Endothelial cell of umbilical vein (primary cell): ENCODE results near the gene GAGE12F. TPM values are rescaled to one million over a fixed set of nuclear protein-coding genes. Genes with fewer than 3 reads are reported as not detected.
"Not testable (repeated sequence)": the region's sequence is repeated elsewhere in the genome, so short reads cannot be mapped to it uniquely, and the experiment has no call there.

Experiments
- Bru-seq: library from RNA; stranded (reverse); fragments of 400-500 nt; gene quantifications from one replicate; lab custom pipeline; 2021; lab: Mats Ljungman, UMichigan
- BruChase-seq, 2 experiments: library from RNA; stranded (reverse); fragments of 400-500 nt; gene quantifications; one replicate each; lab custom pipeline; 2021; lab: Mats Ljungman, UMichigan
- BruUV-seq: library from RNA; stranded (reverse); fragments of 400-500 nt; replicated peaks from 2 replicates; lab custom pipeline; 2021; lab: Mats Ljungman, UMichigan
- CTCF ChIA-PET: fragments of 300-600, 350-600 bp; sonication (Branson Sonifier 250); formaldehyde crosslinking; loops from one replicate; lab custom pipeline; 2021; ENCODE audit warnings: antibody characterized with exemption, inconsistent platforms; lab: Charles Lee
- POLR2A ChIA-PET: fragments of 300-600, 350-600 bp; sonication (Branson Sonifier 250); formaldehyde crosslinking; loops from one replicate; lab custom pipeline; 2021; ENCODE audit warnings: antibody characterized with exemption, inconsistent platforms; lab: Charles Lee
- DNase-seq: peaks from one replicate; pipeline ENCODE4 v3.0.0-alpha.2; 2011; ENCODE audit warnings: low read depth, low spot score
- FAIRE-seq: peaks from 2 replicates; lab custom pipeline; 2011; peaks lifted over from hg19 to GRCh38; lab: Jason Lieb, UNC
- H2AFZ ChIP-seq: 2 replicates; pipeline ENCODE4 v1.6.0; 2012; ENCODE audit warnings: low read depth, low read length, control low read depth, inconsistent platforms
- H3K27ac ChIP-seq: 2 replicates; pipeline ENCODE4 v1.5.1; 2011; ENCODE audit warnings: low read depth, mild to moderate bottlenecking, control low read depth, low read length, moderate library complexity; ENCODE audit not compliant: insufficient read depth
- H3K27me3 ChIP-seq, 2 experiments: 2 replicates each; pipeline versions ENCODE4 v1.6.0 to v1.6.1; 2011; ENCODE audit warnings: low read length in 2 of 2, mixed read lengths in 1 of 2; ENCODE audit not compliant: control insufficient read depth in 2 of 2, insufficient read depth in 2 of 2
- H3K36me3 ChIP-seq, 2 experiments: 2 replicates in 1 of 2; 3 replicates in 1 of 2; pipeline ENCODE4 v1.5.1; 2011; ENCODE audit warnings: low read length in 2 of 2, mild to moderate bottlenecking in 1 of 2, moderate library complexity in 1 of 2; ENCODE audit not compliant: control insufficient read depth in 2 of 2, insufficient read depth in 2 of 2; ENCODE audit errors: extremely low read depth in 1 of 2
- H3K4me1 ChIP-seq: 3 replicates; pipeline ENCODE4 v1.5.1; 2011; ENCODE audit warnings: mild to moderate bottlenecking, low read length; ENCODE audit not compliant: control insufficient read depth, insufficient read depth; ENCODE audit errors: extremely low read depth
- H3K4me2 ChIP-seq: 2 replicates; pipeline ENCODE4 v1.6.1; 2011; ENCODE audit warnings: low read length, control low read depth, mixed read lengths; ENCODE audit not compliant: insufficient read depth
- H3K4me3 ChIP-seq, 3 experiments: fragments of 200-600 bp in 1 of 3; sonication (generic), shearing (Covaris generic) in 1 of 3; replicated peaks in 1 of 3; 2 replicates each; pipeline ENCODE4 v1.5.1; 2011 to 2016; ENCODE audit warnings: control low read depth in 3 of 3, low read length in 3 of 3, mild to moderate bottlenecking in 2 of 3, inconsistent platforms in 1 of 3, low read depth in 1 of 3, moderate library complexity in 1 of 3; ENCODE audit not compliant: insufficient read depth in 1 of 3
- H3K79me2 ChIP-seq: 2 replicates; pipeline ENCODE4 v1.6.0; 2012; ENCODE audit warnings: low read length, inconsistent platforms; ENCODE audit not compliant: control insufficient read depth, insufficient read depth
- H3K9ac ChIP-seq: replicated peaks from 2 replicates; pipeline ENCODE3; 2011; ENCODE audit warnings: low read length, control low read depth; ENCODE audit not compliant: insufficient read depth; ENCODE audit errors: extremely low read depth
- H3K9me1 ChIP-seq: replicated peaks from 3 replicates; pipeline ENCODE4 v1.6.0; 2011; ENCODE audit warnings: mild to moderate bottlenecking, low read length; ENCODE audit not compliant: control insufficient read depth, insufficient read depth; ENCODE audit errors: extremely low read depth
- H3K9me3 ChIP-seq: replicated peaks from 2 replicates; pipeline ENCODE4 v1.5.1; 2012; ENCODE audit warnings: low read length, inconsistent platforms; ENCODE audit not compliant: control insufficient read depth, insufficient read depth
- H4K20me1 ChIP-seq: replicated peaks from 2 replicates; pipeline ENCODE3; 2011; ENCODE audit warnings: mild to moderate bottlenecking, low read length; ENCODE audit not compliant: control insufficient read depth, insufficient read depth; ENCODE audit errors: extremely low read depth
- dilution Hi-C: fragments of 300-500 bp; cut with MboI; formaldehyde crosslinking; loops from one replicate; pipeline ENCODE4 v1.15.0; 2019; ENCODE audit warnings: low sequenced_read_pairs; ENCODE audit not compliant: extremely low pct_ligation_motif_present
- intact Hi-C: fragments of 100-400 bp; cut with micrococcal nuclease; formaldehyde crosslinking; loops from one replicate; pipeline ENCODE4 v1.10.0; 2022
- long read RNA-seq: library from polyadenylated mRNA; stranded (forward); transcript quantifications from one replicate; pipeline ENCODE4 v2.0.0, GENCODE V29; 2021
- polyA minus RNA-seq, 3 experiments: library from RNA; depleted of rRNA, polyadenylated mRNA; stranded (reverse); fragments of >200 nt; gene quantifications; 1 replicate in 1 of 3; 2 replicates in 2 of 3; pipeline ENCODE4 v1.2.3, GENCODE V29; 2011
- polyA plus RNA-seq, 4 experiments: library from polyadenylated mRNA; depleted of rRNA in 3 of 4; stranded (reverse) in 3 of 4; unstranded in 1 of 4; fragments of >200 nt; gene quantifications; 2 replicates each; pipeline versions ENCODE4 v1.2.1 to v1.2.3, GENCODE V29; 2011 to 2012; ENCODE audit warnings: missing spikeins in 1 of 4
- total RNA-seq: library from RNA; stranded (reverse); gene quantifications from 2 replicates; pipeline ENCODE4 v1.2.3, GENCODE V29; 2021

GAGE12F gene
- total RNA-seq, result not detected in 2 replicates
- polyA plus RNA-seq, result not detected in 2 replicates
- not detected in 2 replicates for polyA plus RNA-seq (2011; cell fraction: cytosol; rRNA removed)
- polyA plus RNA-seq (2011; cell fraction: nucleus; rRNA removed), result not detected in 2 replicates
- not detected in 2 replicates for polyA plus RNA-seq (2012)
- not detected in 2 replicates for polyA minus RNA-seq
- not detected for polyA minus RNA-seq (2011; cell fraction: cytosol; rRNA and poly(A)+ RNA removed)
- not detected in 2 replicates for polyA minus RNA-seq (2011; cell fraction: nucleus; rRNA and poly(A)+ RNA removed)
- not detected for Bru-seq, nascent RNA
- BruChase-seq, experiment 1, labeled RNA remaining after a 6-hour chase, result not detected
- not detected for BruChase-seq, experiment 2, labeled RNA remaining after a 2-hour chase
- long read RNA-seq, result 0 reads

GRCh38 chrX:49560542-49560941 lies at the start of gene GAGE12F:
TSS of gene GAGE12F (plus strand) at chrX:49560842. CDS start at chrX:49561997, 1,155 bp downstream.
- H3K9me3 ChIP-seq, H3K27me3 ChIP-seq, CTCF ChIA-PET, H3K36me3 ChIP-seq, H3K9me1 ChIP-seq, FAIRE-seq, H3K4me2 ChIP-seq, H3K4me3 ChIP-seq, H3K9ac ChIP-seq, DNase-seq, H4K20me1 ChIP-seq, H3K27ac ChIP-seq, dilution Hi-C loops, BruUV-seq, H3K4me1 ChIP-seq, H3K79me2 ChIP-seq, POLR2A ChIA-PET, intact Hi-C loops, H2AFZ ChIP-seq: not testable (repeated sequence)

GRCh38 chrX:49531877-49532276 lies 28.8 kb upstream of the GAGE12F start, which contains the start of gene GAGE12C:
TSS of gene GAGE12C (plus strand) at chrX:49532177. CDS start at chrX:49533332, 1,155 bp downstream.
- H3K27me3 ChIP-seq, H3K36me3 ChIP-seq, H3K4me2 ChIP-seq, intact Hi-C loops, H3K79me2 ChIP-seq, H4K20me1 ChIP-seq, DNase-seq, H3K9me3 ChIP-seq, H3K27ac ChIP-seq, H3K9ac ChIP-seq, BruUV-seq, H2AFZ ChIP-seq, CTCF ChIA-PET, H3K4me1 ChIP-seq, H3K4me3 ChIP-seq, POLR2A ChIA-PET, FAIRE-seq, H3K9me1 ChIP-seq, dilution Hi-C loops: not testable (repeated sequence)

GRCh38 chrX:49541433-49541832 lies 19.2 kb upstream of the GAGE12F start, which contains the start of gene GAGE12D:
TSS of gene GAGE12D (plus strand) at chrX:49541733. CDS start at chrX:49542888, 1,155 bp downstream.
- H3K4me1 ChIP-seq, H3K36me3 ChIP-seq, H3K27me3 ChIP-seq, H3K9me1 ChIP-seq, H2AFZ ChIP-seq, H3K4me2 ChIP-seq, BruUV-seq, H3K27ac ChIP-seq, H3K4me3 ChIP-seq, CTCF ChIA-PET, FAIRE-seq, POLR2A ChIA-PET, dilution Hi-C loops, H4K20me1 ChIP-seq, H3K79me2 ChIP-seq, intact Hi-C loops, H3K9ac ChIP-seq, DNase-seq, H3K9me3 ChIP-seq: not testable (repeated sequence)

- dilution Hi-C loops, H3K79me2 ChIP-seq, DNase-seq, H3K9me1 ChIP-seq, FAIRE-seq, H3K9ac ChIP-seq, H4K20me1 ChIP-seq, CTCF ChIA-PET, BruUV-seq, POLR2A ChIA-PET, H3K4me3 ChIP-seq, H2AFZ ChIP-seq, H3K9me3 ChIP-seq, H3K27ac ChIP-seq, H3K4me2 ChIP-seq, H3K4me1 ChIP-seq, intact Hi-C loops, H3K36me3 ChIP-seq, H3K27me3 ChIP-seq: not testable (repeated sequence)
Measured at GRCh38 chrX:49550989-49551388, 9.7 kb upstream of the GAGE12F start, which contains the start of gene GAGE12E. TSS of gene GAGE12E (plus strand) at chrX:49551289. CDS start at chrX:49552444, 1,155 bp downstream.
